Hepatocyte (in vitro differentiated cells): ENCODE measurements around the gene NPTX1.

Experiments
- CTCF ChIP-seq: fragments of 200-600 bp; sonication (generic); IDR thresholded peaks from 2 replicates; pipeline ENCODE4 v1.5.1; 2016; ENCODE audit warnings: antibody characterized with exemption, mild to moderate bottlenecking; ENCODE audit not compliant: poor library complexity
- EZH2phosphoT487 ChIP-seq: fragments of 200-600 bp; sonication (generic); IDR thresholded peaks from one replicate; pipeline ENCODE4 v1.6.1; 2018; ENCODE audit warnings: antibody characterized with exemption, mild to moderate bottlenecking, low read depth, moderate library complexity; ENCODE audit not compliant: unreplicated experiment, severe bottlenecking

DNA sequence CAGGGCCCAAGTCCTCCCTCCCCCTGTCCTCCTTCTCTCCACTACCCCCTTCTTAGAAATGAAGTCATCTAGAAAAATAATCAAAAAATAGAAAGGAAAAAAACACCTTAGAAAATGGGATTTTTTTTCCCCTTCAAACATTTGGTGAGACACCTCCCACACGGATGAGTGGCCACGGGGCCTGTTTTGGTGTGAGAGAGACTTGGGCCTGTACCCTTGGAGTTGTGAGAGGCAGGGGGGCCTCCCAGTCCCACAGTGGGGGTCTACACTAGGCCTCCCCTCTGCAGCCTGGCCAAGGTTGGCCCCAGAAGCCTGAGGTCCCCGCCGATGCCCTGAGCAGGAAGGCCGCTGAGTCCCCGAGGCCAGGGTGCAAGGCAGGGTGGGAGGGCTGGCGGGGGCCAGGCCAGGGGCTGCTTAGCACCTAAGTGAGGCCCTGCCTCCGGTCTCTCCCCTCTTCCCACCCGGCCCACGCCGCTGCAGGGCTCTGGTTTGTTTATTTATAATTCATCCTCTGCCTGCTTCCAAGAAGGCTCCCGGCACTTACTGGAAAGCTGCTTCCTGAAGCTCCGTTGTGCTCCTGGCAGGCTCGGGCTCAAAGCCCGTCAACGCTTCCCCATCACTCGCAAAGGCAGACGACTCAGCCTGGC is 26.4 kb downstream of the NPTX1 start:
- no peak for TF ChIP-seq CTCF
- TF ChIP-seq EZH2phosphoT487, result no peak
